Measurements from ENCODE around the gene STAM2. TPM values are rescaled to one million over a fixed set of nuclear protein-coding genes. Genes with fewer than 3 reads are reported as not detected.
A peak's percentile ranks its signal among the peaks of the same experiment; 100 is the strongest.
"Not testable (repeated sequence)": the region's sequence is repeated elsewhere in the genome, so short reads cannot be mapped to it uniquely, and the experiment has no call there.

STAM2 gene
- total and polyA plus RNA-seq, 2 donors from 2014 or later = 12.5 to 41.1 TPM

DNA sequence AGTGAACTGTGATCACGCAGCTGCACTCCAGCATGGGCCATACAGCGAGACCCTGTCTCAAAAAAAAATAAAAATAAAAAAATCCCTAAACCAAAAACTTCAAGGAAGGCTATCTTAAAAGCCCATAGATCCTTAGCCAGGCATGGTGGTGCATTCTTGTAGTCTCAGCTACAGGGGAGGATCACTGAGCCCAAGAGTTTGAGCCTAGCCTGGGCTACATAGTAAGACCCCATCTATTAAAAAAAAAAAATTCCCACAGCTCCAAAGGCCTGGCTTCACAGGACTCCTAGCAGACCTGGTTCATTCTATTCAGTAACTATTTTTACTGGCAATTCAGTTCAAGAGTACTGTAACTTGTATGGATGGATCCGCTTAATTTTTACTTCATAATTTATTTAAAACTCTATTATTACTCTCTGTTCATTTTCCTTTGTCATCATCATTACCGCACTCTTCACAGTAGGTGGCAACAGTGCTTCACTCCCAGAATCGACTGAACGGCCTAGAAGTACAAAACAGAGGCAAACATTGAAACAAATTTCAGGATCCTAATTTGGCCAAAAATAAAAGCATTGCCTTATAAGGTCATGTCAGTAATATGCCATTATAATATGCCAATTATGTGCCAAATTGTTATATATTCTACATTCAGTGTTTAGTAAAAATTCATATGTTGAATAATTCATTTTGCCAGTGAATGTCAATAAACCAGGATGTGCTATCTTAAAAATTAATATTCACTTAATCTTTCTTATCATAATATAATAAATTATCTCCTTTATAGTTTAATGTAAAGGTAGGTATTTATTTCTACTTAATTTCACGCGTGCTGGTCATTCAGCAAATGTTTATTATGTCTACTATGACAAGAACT, 14.3 kb upstream of the STAM2 start:
- DNase-seq = peak in 3 of 5 donors; percentile 38 to 93 (median 75)
- H3K9ac ChIP-seq (ENCODE audit: low read length in 3 of 3) = no peak overlapping the region
- H3K4me1 ChIP-seq (ENCODE audit: control insufficient read depth in 2 of 3, insufficient read depth in 2 of 3, low read depth in 1 of 3, low read length in 3 of 3) = no peaks in the 10 kb centered on the region
- peak; percentile 90 for FAIRE-seq
- intact Hi-C loops (cut with DNase I) = loop anchor here (5.0 kb wide), 1 partner anchor 447 kb away; no protein-coding TSS in a partner anchor
- no peaks in the 10 kb centered on the region for H3K36me3 ChIP-seq (ENCODE audit: control insufficient read depth in 2 of 3, insufficient read depth in 3 of 3, low read length in 3 of 3)
- TF ChIP-seq, protein P1, sequence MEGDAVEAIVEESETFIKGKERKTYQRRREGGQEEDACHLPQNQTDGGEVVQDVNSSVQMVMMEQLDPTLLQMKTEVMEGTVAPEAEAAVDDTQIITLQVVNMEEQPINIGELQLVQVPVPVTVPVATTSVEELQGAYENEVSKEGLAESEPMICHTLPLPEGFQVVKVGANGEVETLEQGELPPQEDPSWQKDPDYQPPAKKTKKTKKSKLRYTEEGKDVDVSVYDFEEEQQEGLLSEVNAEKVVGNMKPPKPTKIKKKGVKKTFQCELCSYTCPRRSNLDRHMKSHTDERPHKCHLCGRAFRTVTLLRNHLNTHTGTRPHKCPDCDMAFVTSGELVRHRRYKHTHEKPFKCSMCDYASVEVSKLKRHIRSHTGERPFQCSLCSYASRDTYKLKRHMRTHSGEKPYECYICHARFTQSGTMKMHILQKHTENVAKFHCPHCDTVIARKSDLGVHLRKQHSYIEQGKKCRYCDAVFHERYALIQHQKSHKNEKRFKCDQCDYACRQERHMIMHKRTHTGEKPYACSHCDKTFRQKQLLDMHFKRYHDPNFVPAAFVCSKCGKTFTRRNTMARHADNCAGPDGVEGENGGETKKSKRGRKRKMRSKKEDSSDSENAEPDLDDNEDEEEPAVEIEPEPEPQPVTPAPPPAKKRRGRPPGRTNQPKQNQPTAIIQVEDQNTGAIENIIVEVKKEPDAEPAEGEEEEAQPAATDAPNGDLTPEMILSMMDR (IDR thresholded peaks at IDR 0.05; ENCODE audit: borderline replicate concordance, extremely low read depth, insufficient read depth) = peak; percentile 84
- no peaks in the 10 kb centered on the region for H3K27me3 ChIP-seq (ENCODE audit: control insufficient read depth, insufficient read depth, low read length)
- no peak overlapping the region for H3K4me3 ChIP-seq (ENCODE audit: low read length in 3 of 3)
- no peak overlapping the region for H3K27ac ChIP-seq (ENCODE audit: low read depth in 2 of 2, low read length in 2 of 2)
- no peaks in the 10 kb centered on the region for H3K9me3 ChIP-seq (ENCODE audit: control insufficient read depth in 2 of 3, insufficient read depth in 1 of 3, low read length in 3 of 3)

DNA sequence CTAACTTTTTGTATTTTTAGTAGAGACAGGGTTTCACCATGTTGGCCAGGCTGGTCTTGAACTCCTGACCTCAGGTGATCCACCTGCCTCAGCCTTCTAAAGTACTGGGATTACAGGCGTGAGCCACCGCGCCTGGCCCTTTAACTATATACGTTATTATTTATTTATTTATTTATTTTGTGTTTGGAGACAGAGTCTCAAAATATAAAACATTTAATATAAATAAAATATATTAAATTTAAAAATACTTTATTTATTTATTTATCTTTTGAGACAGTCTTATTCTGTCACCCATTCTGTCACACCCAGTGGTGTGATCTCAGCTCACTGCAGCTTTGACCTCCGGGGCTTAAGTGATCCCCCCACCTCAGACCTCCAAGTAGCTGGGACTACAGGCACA, 11.2 kb upstream of the STAM2 start:
- H3K4me1 ChIP-seq (ENCODE audit: control insufficient read depth in 2 of 3, insufficient read depth in 2 of 3, low read depth in 1 of 3, low read length in 3 of 3); H3K36me3 ChIP-seq (ENCODE audit: control insufficient read depth in 2 of 3, insufficient read depth in 3 of 3, low read length in 3 of 3); intact Hi-C loops (cut with DNase I); H3K27me3 ChIP-seq (ENCODE audit: control insufficient read depth, insufficient read depth, low read length); H3K9me3 ChIP-seq (ENCODE audit: control insufficient read depth in 2 of 3, insufficient read depth in 1 of 3, low read length in 3 of 3); H3K9ac ChIP-seq (ENCODE audit: low read length in 3 of 3); FAIRE-seq; H3K4me3 ChIP-seq (ENCODE audit: low read length in 3 of 3); H3K27ac ChIP-seq (ENCODE audit: low read depth in 2 of 2, low read length in 2 of 2); DNase-seq: not testable (repeated sequence)

DNA sequence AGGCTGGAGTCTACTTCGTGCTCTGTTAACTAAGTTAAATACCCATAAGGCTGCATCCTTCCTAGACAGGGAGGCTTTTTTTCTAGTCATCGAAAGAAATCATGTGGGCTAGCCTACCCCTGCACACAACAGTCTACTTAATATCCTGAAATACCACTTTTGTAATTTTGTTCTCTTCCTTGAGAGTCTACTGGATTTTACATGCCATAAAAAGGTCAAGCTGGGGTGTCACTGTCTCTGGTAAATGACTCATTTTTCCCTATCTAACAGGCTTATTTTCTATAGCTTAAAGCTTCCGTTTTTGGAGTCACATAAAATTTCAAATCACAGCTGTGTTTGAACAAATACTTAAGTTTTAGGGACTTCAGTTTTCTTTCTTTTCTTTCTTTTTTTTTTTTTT, 10.7 kb upstream of the STAM2 start:
- H3K9ac ChIP-seq (ENCODE audit: low read length in 3 of 3) = no peak overlapping the region
- H3K4me3 ChIP-seq (ENCODE audit: low read length in 3 of 3) = no peak overlapping the region
- FAIRE-seq (no peak), DNase-seq (no peak)
- TF ChIP-seq, protein P1 (IDR thresholded peaks at IDR 0.05; ENCODE audit: borderline replicate concordance, extremely low read depth, insufficient read depth) = no peak
- intact Hi-C loops (cut with DNase I) = no loop called here
- H3K27ac ChIP-seq (ENCODE audit: low read depth in 2 of 2, low read length in 2 of 2) = no peak overlapping the region
- no peaks in the 10 kb centered on the region for H3K9me3 ChIP-seq (ENCODE audit: control insufficient read depth in 2 of 3, insufficient read depth in 1 of 3, low read length in 3 of 3)
- H3K27me3 ChIP-seq (ENCODE audit: control insufficient read depth, insufficient read depth, low read length) = no peaks in the 10 kb centered on the region
- no peaks in the 10 kb centered on the region for H3K36me3 ChIP-seq (ENCODE audit: control insufficient read depth in 2 of 3, insufficient read depth in 3 of 3, low read length in 3 of 3)
- H3K4me1 ChIP-seq (ENCODE audit: control insufficient read depth in 2 of 3, insufficient read depth in 2 of 3, low read depth in 1 of 3, low read length in 3 of 3) = no peaks in the 10 kb centered on the region

DNA sequence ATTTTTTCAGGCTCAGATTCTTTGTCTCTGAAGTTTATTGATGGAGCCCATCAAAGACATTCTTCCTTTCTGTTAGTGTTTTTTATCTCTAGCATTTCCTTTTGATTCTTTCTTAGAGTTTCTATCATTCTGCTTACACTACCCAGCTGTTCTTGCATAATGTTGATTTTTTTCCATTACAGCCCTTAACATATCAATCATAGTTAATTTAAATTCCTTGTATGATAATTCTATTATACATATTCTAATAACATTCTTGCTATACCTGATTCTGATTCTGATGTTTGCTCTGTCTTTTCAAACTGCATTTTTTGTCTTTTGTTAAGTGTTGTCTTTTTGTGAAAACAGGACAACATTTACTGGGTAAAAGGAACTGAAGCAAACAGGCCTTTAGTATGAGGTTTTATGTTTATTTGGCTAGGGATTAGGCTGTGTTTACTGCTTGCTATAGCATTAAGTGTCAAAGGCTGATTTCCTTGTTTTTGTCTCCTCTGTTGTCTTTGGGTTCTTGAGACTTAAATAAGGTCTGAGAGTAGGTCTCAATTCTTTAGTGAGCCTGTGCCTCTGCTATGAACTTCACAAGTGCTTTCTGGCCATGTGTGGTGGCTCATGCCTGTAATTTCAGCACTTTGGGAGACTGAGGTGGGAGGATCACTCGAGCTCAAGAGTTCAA, 8.0 kb upstream of the STAM2 start:
- Histone ChIP-seq H3K4me1 (ENCODE audit: control insufficient read depth in 2 of 3, insufficient read depth in 2 of 3, low read depth in 1 of 3, low read length in 3 of 3) (no peaks in the 10 kb centered on the region), H3K9me3 (ENCODE audit: control insufficient read depth in 2 of 3, insufficient read depth in 1 of 3, low read length in 3 of 3) (no peaks in the 10 kb centered on the region), H3K27ac (ENCODE audit: low read depth in 2 of 2, low read length in 2 of 2) (no peak overlapping the region), H3K36me3 (ENCODE audit: control insufficient read depth in 2 of 3, insufficient read depth in 3 of 3, low read length in 3 of 3) (no peaks in the 10 kb centered on the region), H3K4me3 (ENCODE audit: low read length in 3 of 3) (no peak overlapping the region), H3K27me3 (ENCODE audit: control insufficient read depth, insufficient read depth, low read length) (no peaks in the 10 kb centered on the region), H3K9ac (ENCODE audit: low read length in 3 of 3) (no peak overlapping the region)
- TF ChIP-seq, protein P1 (IDR thresholded peaks at IDR 0.05; ENCODE audit: borderline replicate concordance, extremely low read depth, insufficient read depth) = no peak
- intact Hi-C loops (cut with DNase I) = no loop called here
- FAIRE-seq (peak; percentile 11), DNase-seq (peak in 1 of 5 donors; percentile 15)

DNA sequence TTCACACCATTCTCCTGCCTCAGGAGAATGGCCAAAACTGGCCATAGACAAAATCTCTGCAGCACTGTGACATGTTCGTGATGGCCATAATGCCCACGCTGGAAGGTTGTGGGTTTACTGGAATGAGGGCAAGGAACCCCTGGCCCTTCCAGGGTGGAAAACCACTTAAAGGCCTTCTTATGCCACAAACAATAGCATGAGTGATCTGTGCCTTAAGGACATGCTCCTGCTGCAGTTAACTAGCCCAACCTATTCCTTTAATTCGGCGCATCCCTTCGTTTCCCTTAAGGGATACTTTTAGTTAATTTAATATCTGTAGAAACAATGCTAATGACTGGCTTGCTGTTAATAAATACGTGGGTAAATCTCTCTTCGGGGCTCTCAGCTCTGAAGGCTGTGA, 2.1 kb upstream of the STAM2 start:
- intact Hi-C loops (cut with DNase I); H3K27ac ChIP-seq (ENCODE audit: low read depth in 2 of 2, low read length in 2 of 2); FAIRE-seq: not testable (repeated sequence)

More for the DNA sequence above, 2.1 kb upstream of the STAM2 start:
- not testable (repeated sequence) for H3K4me1 ChIP-seq (ENCODE audit: control insufficient read depth in 2 of 3, insufficient read depth in 2 of 3, low read depth in 1 of 3, low read length in 3 of 3); H3K9me3 ChIP-seq (ENCODE audit: control insufficient read depth in 2 of 3, insufficient read depth in 1 of 3, low read length in 3 of 3); H3K36me3 ChIP-seq (ENCODE audit: control insufficient read depth in 2 of 3, insufficient read depth in 3 of 3, low read length in 3 of 3); DNase-seq; H3K9ac ChIP-seq (ENCODE audit: low read length in 3 of 3); H3K27me3 ChIP-seq (ENCODE audit: control insufficient read depth, insufficient read depth, low read length); H3K4me3 ChIP-seq (ENCODE audit: low read length in 3 of 3)
